IPS-15b (cell line): ENCODE data around the gene PHF21A.
A peak's percentile ranks its signal among the peaks of the same experiment; 100 is the strongest.
"Not testable (repeated sequence)": the region's sequence is repeated elsewhere in the genome, so short reads cannot be mapped to it uniquely, and the experiment has no call there.

Experiments used
- H3K27me3 ChIP-seq: one replicate; pipeline ENCODE4 v1.6.1; 2013; ENCODE audit warnings: low read length; ENCODE audit not compliant: control insufficient read depth, insufficient read depth
- H3K36me3 ChIP-seq: one replicate; pipeline ENCODE4 v1.6.1; 2013; ENCODE audit warnings: low read length; ENCODE audit not compliant: control insufficient read depth, insufficient read depth
- H3K4me1 ChIP-seq: one replicate; pipeline ENCODE4 v1.6.1; 2013; ENCODE audit warnings: mild to moderate bottlenecking, low read length; ENCODE audit not compliant: control insufficient read depth, insufficient read depth
- H3K4me3 ChIP-seq: one replicate; pipeline ENCODE4 v1.5.1; 2013; ENCODE audit warnings: low read depth, low read length
- H3K9ac ChIP-seq: one replicate; pipeline ENCODE4 v1.6.1; 2013; ENCODE audit warnings: low read depth, mild to moderate bottlenecking, low read length
- H3K9me3 ChIP-seq: one replicate; pipeline ENCODE4 v1.6.1; 2013; ENCODE audit warnings: mild to moderate bottlenecking, low read length; ENCODE audit not compliant: control insufficient read depth, insufficient read depth

The PHF21A gene

DNA sequence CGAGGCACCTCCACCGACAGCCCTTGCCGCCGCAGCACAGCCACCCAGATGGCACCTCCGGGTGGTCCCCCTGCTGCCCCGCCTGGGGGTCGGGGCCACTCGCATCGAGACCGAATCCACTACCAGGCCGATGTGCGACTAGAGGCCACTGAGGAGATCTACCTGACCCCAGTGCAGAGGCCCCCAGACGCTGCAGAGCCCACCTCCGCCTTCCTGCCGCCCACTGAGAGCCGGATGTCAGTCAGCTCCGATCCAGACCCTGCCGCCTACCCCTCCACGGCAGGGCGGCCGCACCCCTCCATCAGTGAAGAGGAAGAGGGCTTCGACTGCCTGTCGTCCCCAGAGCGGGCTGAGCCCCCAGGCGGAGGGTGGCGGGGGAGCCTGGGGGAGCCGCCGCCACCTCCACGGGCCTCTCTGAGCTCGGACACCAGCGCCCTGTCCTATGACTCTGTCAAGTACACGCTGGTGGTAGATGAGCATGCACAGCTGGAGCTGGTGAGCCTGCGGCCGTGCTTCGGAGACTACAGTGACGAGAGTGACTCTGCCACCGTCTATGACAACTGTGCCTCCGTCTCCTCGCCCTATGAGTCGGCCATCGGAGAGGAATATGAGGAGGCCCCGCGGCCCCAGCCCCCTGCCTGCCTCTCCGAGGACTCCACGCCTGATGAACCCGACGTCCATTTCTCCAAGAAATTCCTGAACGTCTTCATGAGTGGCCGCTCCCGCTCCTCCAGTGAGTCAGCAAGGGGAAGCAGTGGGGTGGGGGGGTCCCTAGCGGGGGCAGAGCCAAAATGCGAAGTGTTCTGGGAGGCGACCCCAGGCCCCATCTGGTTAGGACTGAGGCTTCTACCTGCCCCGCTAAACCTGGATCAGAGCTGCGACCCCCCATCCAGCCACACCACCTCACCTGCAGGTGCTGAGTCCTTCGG, 218.5 kb downstream of the PHF21A start:
- Histone ChIP-seq H3K4me1 (peaks cover 4% of the 10 kb centered on the region), H3K36me3 (peaks cover 29% of the 10 kb centered on the region)

DNA sequence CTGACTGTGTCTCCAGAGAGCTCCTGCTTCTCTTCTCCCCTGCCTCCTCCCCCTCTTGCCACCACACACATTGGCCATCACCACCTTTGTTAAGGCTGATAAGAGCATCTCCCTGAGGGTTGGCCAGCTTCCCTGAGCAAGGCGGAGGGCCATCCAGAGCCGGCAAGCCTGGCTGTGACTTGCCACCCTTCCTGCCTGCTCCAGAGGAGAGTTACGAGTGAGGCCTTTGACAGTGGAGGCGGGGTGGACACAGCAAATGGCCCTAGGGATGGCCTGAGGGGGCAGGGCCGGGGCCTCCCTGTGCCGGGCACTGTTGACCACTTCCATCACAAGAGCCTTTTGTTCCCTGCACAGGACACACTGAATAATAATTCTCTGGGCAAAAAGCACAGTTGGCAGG, 219.6 kb downstream of the PHF21A start:
- Histone ChIP-seq H3K4me1 (peaks cover 4% of the 10 kb centered on the region), H3K9ac (no peak overlapping the region), H3K9me3 (no peaks in the 10 kb centered on the region), H3K36me3 (peaks cover 29% of the 10 kb centered on the region), H3K4me3 (no peak overlapping the region), H3K27me3 (peaks cover 3% of the 10 kb centered on the region)

More for the DNA sequence above, 218.5 kb downstream of the PHF21A start:
- Histone ChIP-seq H3K9me3 (no peaks in the 10 kb centered on the region), H3K27me3 (peaks cover 3% of the 10 kb centered on the region), H3K9ac (no peak overlapping the region), H3K4me3 (no peak overlapping the region)

DNA sequence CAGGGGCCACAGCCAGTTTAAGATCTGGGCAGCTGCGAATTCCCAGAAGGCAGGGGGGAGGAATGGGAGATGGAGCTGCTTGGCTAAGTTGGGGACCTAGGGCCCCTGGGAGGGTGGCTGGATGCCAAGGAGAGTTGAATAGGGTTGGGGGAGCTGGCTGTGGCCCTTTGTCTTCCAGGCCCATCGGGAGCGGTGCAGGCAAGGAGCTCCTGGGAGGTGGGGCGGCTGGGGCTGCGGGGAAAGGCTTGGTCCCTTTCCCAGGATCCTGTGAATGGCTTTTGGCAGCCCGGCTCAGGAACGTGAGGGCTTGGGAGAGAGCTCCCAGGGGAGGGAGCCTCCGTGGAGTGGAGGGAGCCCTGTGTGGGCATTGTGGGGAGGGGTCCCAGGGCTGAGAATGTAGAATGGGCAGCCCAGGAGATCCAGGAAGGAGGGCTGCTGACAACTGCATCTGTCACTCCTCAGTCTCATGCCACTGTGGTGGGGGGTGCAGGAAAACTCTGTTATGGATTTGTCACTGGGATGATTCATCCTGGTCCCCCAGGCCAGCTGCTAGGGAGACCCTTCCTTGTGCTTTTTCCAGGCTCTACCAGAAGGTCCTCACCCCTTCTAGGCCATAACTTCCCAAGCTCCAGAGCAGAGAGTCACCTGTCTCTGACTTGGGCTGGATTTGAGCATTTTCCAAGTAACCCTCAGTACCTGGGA, 220.2 kb downstream of the PHF21A start:
- H3K4me3 ChIP-seq: peak overlapping the region; percentile 63
- H3K9ac ChIP-seq: peak overlapping the region; percentile 47
- peaks cover 6% of the 10 kb centered on the region for H3K4me1 ChIP-seq
- no peaks in the 10 kb centered on the region for H3K9me3 ChIP-seq
- H3K27me3 ChIP-seq: peaks cover 3% of the 10 kb centered on the region
- peaks cover 29% of the 10 kb centered on the region for H3K36me3 ChIP-seq

DNA sequence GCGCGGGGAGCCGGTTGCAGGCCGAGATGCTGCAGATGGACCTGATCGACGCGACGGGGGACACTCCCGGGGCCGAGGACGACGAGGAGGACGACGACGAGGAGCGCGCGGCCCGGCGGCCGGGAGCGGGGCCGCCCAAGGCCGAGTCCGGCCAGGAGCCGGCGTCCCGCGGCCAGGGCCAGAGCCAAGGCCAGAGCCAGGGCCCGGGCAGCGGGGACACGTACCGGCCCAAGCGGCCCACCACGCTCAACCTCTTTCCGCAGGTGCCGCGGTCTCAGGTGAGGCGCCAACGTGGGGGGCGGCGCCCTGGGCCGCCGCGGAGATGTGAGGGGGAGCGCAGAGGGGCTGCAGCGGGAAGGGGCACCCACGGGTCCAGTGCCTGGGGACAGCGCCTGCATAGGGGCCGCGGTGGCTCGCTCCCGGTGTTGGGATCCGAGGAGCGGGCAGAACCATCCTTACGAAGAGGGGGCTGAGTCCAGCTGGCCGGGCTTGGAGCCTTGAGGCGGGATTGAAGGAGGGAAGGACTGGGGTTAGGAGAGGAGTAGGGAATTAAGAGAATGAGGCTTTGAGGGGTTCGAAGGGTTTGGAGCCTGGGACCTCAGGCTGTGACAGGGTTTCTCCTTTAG, 221.0 kb downstream of the PHF21A start:
- Histone ChIP-seq H3K9ac (peak overlapping the region; percentile 47), H3K4me3 (peak overlapping the region; percentile 63), H3K36me3 (peaks cover 27% of the 10 kb centered on the region)
- not testable (repeated sequence) for H3K4me1 ChIP-seq, H3K27me3 ChIP-seq, H3K9me3 ChIP-seq

DNA sequence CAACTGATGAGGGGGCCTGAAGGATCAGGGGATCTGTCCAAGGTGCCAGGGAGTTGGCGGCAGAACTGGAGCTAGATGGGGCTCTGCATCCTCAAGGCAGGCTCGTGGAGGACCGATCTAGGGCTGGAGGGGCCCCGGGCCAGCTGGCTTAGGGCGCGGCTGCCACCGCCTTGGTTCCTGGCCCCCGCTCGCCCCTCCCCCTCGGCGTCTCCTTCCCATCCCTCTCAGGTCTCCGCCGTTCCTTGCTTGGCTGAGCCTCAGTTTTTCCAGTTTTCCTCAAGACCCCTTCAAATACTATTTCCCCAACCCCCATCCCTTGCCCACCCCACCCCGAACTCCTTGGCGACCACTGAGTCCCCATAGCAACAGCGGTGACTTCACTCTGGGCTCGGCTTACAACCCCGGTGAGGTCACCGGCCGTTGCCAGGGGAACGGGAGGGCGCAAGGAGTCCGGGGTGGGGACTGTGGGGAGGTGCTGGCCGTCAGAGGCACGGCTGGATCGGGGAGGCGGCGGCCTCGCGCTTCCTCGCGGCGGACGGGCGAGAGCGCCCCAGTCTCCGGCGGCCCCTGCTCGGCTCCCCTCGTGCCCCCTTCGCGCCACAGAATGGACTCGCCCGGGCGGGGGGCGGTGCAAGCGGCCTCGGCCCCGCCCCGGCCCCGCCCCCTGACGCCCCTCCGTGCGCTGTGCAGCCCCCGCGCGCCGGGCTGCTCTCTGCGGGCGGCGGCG, 221.6 kb downstream of the PHF21A start:
- H3K36me3 ChIP-seq: peaks cover 24% of the 10 kb centered on the region
- peak overlapping the region; percentile 41 for H3K4me3 ChIP-seq
- no peaks in the 10 kb centered on the region for H3K9me3 ChIP-seq
- peaks cover 3% of the 10 kb centered on the region for H3K27me3 ChIP-seq
- H3K9ac ChIP-seq: no peak overlapping the region
- peaks cover 9% of the 10 kb centered on the region for H3K4me1 ChIP-seq

DNA sequence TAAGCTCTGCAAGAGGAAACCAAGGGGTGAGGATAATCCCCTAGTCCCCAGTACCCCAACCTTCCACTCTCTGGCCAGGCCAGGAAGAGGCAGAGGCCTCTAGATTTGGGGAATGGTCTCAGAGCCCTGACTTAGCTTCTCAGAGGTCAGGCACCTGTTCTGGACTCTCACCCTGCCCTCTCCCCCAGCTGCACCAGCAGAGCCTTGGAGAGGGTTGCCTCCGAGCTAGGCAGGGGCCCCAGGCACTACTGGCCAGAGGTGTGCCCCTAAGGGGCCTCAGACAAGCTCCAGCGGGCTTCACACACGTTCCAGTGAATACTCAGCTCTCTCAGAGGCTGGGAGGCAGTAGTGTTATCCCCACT, 222.2 kb downstream of the PHF21A start:
- Histone ChIP-seq H3K4me1 (peaks cover 9% of the 10 kb centered on the region), H3K4me3 (peak overlapping the region; percentile 41), H3K27me3 (peaks cover 3% of the 10 kb centered on the region), H3K9ac (no peak overlapping the region), H3K36me3 (peaks cover 20% of the 10 kb centered on the region), H3K9me3 (no peaks in the 10 kb centered on the region)

DNA sequence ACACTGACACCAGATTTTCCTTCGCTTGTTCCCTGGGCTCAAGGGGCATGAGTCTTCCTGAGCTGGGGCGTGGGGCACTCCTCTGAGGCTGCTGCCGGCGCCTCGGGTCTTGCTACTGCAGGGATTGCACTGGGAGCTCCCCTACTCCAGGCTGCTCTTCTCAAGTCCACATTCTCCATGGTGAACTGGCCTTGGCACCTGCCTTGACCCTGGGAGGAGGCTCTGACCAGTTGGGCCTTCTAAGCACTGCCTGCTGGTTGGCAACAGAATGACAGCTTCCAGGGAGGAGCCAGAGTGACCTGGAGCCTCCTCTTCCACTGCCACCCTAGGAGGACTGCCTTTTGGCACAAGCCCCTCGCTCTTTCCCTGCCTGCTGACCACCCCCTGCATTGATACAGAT, 223.7 kb downstream of the PHF21A start:
- Histone ChIP-seq H3K4me1 (peaks cover 15% of the 10 kb centered on the region), H3K9ac (no peak overlapping the region), H3K9me3 (no peaks in the 10 kb centered on the region), H3K4me3 (no peak overlapping the region), H3K27me3 (peaks cover 3% of the 10 kb centered on the region), H3K36me3 (peaks cover 6% of the 10 kb centered on the region)

DNA sequence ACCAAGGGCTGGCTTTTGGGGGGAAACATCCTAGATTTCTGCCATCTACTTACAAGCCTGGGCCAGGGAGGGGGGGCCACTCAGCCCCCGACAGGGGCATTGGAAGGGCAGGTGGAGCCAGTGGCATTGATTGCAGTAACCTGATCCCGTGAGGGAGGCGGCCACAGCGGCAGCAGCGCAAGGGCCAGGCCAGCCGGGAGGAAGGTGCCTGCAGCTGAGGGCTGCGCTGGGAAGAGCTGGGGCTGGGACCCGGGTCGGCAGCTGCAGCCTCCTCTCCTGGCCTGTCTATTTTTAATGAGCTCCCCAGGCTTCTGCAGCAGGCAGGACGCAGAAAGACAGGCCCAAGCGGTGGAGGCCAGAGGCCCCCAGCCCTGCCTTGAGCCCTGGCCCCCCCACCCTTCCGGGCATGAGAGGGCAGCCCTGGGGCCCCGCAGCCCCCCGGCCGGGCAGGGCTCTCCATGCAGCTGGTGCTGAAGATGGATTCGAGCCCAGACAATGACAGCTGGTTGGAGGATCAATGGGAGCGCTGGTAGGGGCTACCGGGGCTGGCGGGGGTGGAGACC, 224.8 kb downstream of the PHF21A start:
- H3K4me3 ChIP-seq: peak overlapping the region; percentile 18
- H3K36me3 ChIP-seq: no peaks in the 10 kb centered on the region
- H3K4me1 ChIP-seq: peaks cover 16% of the 10 kb centered on the region
- no peaks in the 10 kb centered on the region for H3K9me3 ChIP-seq
- peaks cover 3% of the 10 kb centered on the region for H3K27me3 ChIP-seq
- no peak overlapping the region for H3K9ac ChIP-seq

DNA sequence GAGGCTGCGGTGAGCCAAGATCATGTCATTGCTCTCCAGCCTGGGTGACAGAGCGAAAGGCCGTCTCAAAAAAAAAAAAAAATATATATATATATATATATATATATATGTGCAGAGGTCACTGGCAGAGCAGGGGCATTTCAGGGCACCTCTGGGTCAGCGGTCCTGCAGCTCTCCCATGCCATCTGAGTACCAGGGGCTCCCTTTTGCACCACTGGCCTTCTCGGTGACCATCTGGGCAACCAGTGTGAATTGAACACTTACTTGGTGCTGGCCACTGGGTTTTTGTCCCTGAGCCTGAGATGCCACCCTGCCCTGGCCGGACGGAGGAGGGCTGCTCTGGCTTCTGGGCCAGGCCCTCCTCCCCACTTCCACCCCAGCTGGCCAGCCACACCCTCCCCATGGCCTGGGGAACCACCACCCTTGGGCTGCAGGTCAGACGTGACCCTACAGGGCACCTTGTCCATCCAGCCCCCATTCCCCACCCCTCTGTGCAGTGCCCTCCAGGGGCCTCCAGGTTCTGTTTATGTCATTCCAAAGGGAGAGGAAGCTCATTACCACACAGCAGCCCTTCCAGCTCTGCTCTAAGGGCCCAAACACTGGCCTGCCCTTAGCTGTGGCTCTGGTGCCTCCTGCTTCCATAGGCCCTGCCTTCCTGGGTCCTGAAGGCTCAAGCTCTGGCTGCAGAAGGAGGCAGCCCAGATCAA, 225.5 kb downstream of the PHF21A start:
- peaks cover 16% of the 10 kb centered on the region for H3K4me1 ChIP-seq
- no peak overlapping the region for H3K9ac ChIP-seq
- H3K36me3 ChIP-seq: no peaks in the 10 kb centered on the region
- H3K4me3 ChIP-seq: no peak overlapping the region
- peaks cover 3% of the 10 kb centered on the region for H3K27me3 ChIP-seq
- H3K9me3 ChIP-seq: no peaks in the 10 kb centered on the region

DNA sequence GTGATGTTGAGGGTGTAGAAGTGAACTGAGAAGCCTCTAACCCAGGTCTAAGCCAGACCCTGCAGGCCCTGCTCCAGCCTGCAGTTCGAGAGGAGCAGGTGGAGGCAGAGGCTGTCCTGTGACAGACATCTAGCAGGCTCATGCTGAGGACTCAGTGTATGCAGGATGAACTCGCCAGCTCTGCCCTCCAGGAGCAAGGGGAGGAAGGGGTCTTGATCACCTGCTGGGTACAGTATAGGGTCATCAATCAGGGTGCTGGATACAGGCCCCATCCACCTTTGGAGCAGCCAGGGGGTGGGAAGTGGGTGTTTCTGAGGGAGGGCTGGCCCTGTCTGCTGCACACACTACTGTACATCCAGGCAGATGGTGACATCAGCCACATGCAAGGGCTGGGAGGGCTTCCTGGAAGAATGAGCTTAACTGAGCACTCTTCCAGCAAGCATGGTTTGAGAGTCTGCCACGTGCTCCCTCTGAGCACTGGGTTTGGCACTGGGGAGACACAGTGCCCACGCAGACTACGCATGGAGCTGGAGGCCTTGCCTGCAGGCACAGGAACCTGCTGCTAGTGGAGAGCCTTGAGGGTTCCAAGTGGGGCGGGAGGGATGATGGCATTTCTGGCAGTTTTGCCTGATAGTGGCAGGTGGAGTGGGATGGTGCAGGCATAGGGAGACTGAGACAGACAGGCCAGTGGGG, 226.6 kb downstream of the PHF21A start:
- no peaks in the 10 kb centered on the region for H3K9me3 ChIP-seq
- no peak overlapping the region for H3K9ac ChIP-seq
- no peak overlapping the region for H3K4me3 ChIP-seq
- no peaks in the 10 kb centered on the region for H3K27me3 ChIP-seq
- H3K4me1 ChIP-seq: peaks cover 16% of the 10 kb centered on the region
- no peaks in the 10 kb centered on the region for H3K36me3 ChIP-seq
